Esophagus mucosa (tissue), 1 donor: ENCODE data around the gene A4GNT. TPM values are rescaled to one million over a fixed set of nuclear protein-coding genes. Genes with fewer than 3 reads are reported as not detected.
A peak's percentile ranks its signal among the peaks of the same experiment; 100 is the strongest.
"Not testable (repeated sequence)": the region's sequence is repeated elsewhere in the genome, so short reads cannot be mapped to it uniquely, and the experiment has no call there.

Experiments
- ATAC-seq: fragments of 200-7000 bp; cut with Tn5 transposase; one replicate; pipeline ENCODE4 v1.9.1; 2020
- total RNA-seq: library from RNA; stranded (reverse); gene quantifications from one replicate; pipeline ENCODE4 v1.2.4, GENCODE V29; 2023
- donor health status: DM: yes; HTN: yes; CAD: no.

A4GNT gene
- not detected for total RNA-seq

GRCh38 chr3:138132239-138132638 lies at the start of gene A4GNT:
Gene A4GNT (minus strand): TSS chr3:138132390. CDS start chr3:138131256, 1,134 bp downstream.
- no peak for ATAC-seq

- peak; percentile 61 for ATAC-seq
Observed at GRCh38 chr3:138180375-138181029, 48.3 kb upstream of the A4GNT start.

GRCh38 chr3:138174421-138175131 lies 42.4 kb upstream of the A4GNT start, which contains the start of gene DBR1:
Gene DBR1 (minus strand): TSS chr3:138174921. CDS start chr3:138174795, 126 bp downstream.
- ATAC-seq, result peak; percentile 94

- no peak for ATAC-seq
Observed at GRCh38 chr3:138173769-138174420, 41.7 kb upstream of the A4GNT start.

GRCh38 chr3:138172625-138173024 lies 40.4 kb upstream of the A4GNT start:
- no peak for ATAC-seq

GRCh38 chr3:138165061-138165460 lies 32.9 kb upstream of the A4GNT start:
- ATAC-seq, result no peak

- ATAC-seq, result no peak
Observed at GRCh38 chr3:138157743-138158142, 25.6 kb upstream of the A4GNT start.

- ATAC-seq, result no peak
Observed at GRCh38 chr3:138154534-138154933, 22.3 kb upstream of the A4GNT start.

GRCh38 chr3:138148503-138148902 lies 16.3 kb upstream of the A4GNT start:
- no peak for ATAC-seq

- not testable (repeated sequence) for ATAC-seq
Observed at GRCh38 chr3:138142181-138142580, 10.0 kb upstream of the A4GNT start.

- ATAC-seq, result no peak
Observed at GRCh38 chr3:138140940-138141339, 8.8 kb upstream of the A4GNT start.

- ATAC-seq, result no peak
Observed at GRCh38 chr3:138139691-138140090, 7.5 kb upstream of the A4GNT start.

GRCh38 chr3:138137861-138138260 lies 5.7 kb upstream of the A4GNT start:
- no peak for ATAC-seq

- ATAC-seq, result no peak
Observed at GRCh38 chr3:138136201-138136600, 4.0 kb upstream of the A4GNT start.

GRCh38 chr3:138135833-138136194 lies 3.6 kb upstream of the A4GNT start:
- no peak for ATAC-seq

GRCh38 chr3:138135146-138135832 lies 3.1 kb upstream of the A4GNT start:
- ATAC-seq, result no peak

GRCh38 chr3:138127636-138128365 lies 4.4 kb downstream of the A4GNT start:
- no peak for ATAC-seq

GRCh38 chr3:138125548-138126221 lies 6.5 kb downstream of the A4GNT start:
- ATAC-seq, result no peak

GRCh38 chr3:138124706-138125355 lies 7.4 kb downstream of the A4GNT start:
- no peak for ATAC-seq

- ATAC-seq, result no peak
Observed at GRCh38 chr3:138124188-138124587, 8.0 kb downstream of the A4GNT start.

GRCh38 chr3:138119423-138119766 lies 12.8 kb downstream of the A4GNT start:
- no peak for ATAC-seq
